Gastrocnemius medialis (tissue), 4 donors: ENCODE results near the gene NACA. TPM values are rescaled to one million over a fixed set of nuclear protein-coding genes. Genes with fewer than 3 reads are reported as not detected.

Experiments used
- ATAC-seq, 2 donors: fragments of 150-250 bp; one replicate each; pipeline ENCODE4 v1.9.1; 2016
- DNase-seq, 2 donors: peaks; one replicate each; pipeline ENCODE4 v3.0.0-alpha.2; 2019
- H3K27ac ChIP-seq, 4 donors: fragments of 200-600 bp; sonication (generic); 1 replicate in 1 of 4; 2 replicates in 3 of 4; pipeline ENCODE4 v1.5.1; 2016 to 2018; ENCODE audit warnings: mild to moderate bottlenecking in 2 of 4, moderate library complexity in 1 of 4
- H3K27me3 ChIP-seq, 3 donors: fragments of 200-600 bp; sonication (generic) in 2 of 3; 1 replicate in 1 of 3; 2 replicates in 2 of 3; pipeline versions ENCODE4 v1.5.1 to v1.6.0; 2016 to 2019; ENCODE audit warnings: mild to moderate bottlenecking in 1 of 3, moderate library complexity in 1 of 3
- H3K36me3 ChIP-seq, 2 donors: fragments of 200-600 bp; sonication (generic) in 1 of 2; one replicate each; pipeline ENCODE4 v1.5.1; 2017 to 2018
- H3K4me1 ChIP-seq, 2 donors: fragments of 200-600 bp; sonication (generic) in 1 of 2; one replicate each; pipeline ENCODE4 v1.5.1; 2016 to 2017; ENCODE audit warnings: mild to moderate bottlenecking in 2 of 2
- H3K4me3 ChIP-seq, 4 donors: fragments of 200-600 bp; sonication (generic) in 3 of 4; 1 replicate in 1 of 4; 2 replicates in 3 of 4; pipeline ENCODE4 v1.5.1; 2016 to 2019; ENCODE audit warnings: mild to moderate bottlenecking in 2 of 4
- H3K9me3 ChIP-seq, 3 donors: fragments of 200-600 bp; sonication (generic) in 2 of 3; 1 replicate in 1 of 3; 2 replicates in 2 of 3; pipeline ENCODE4 v1.5.1; 2016 to 2019
- CTCF ChIP-seq, 5 experiments: fragments of 450-650 bp in 3 of 5; fragments of 200-600 bp in 2 of 5; sonication (generic) in 2 of 5; IDR thresholded peaks in 4 of 5; conservative IDR thresholded peaks in 1 of 5; 1 replicate in 4 of 5; 2 replicates in 1 of 5; pipeline ENCODE4 v1.5.1; 2016 to 2019; ENCODE audit warnings: antibody characterized with exemption in 5 of 5, mild to moderate bottlenecking in 3 of 5, moderate library complexity in 3 of 5
- POLR2A ChIP-seq, 2 donors: fragments of 450-650 bp; IDR thresholded peaks; one replicate each; pipeline ENCODE4 v1.6.1; 2017; ENCODE audit warnings: antibody characterized with exemption in 2 of 2, mild to moderate bottlenecking in 2 of 2, moderate library complexity in 2 of 2
- in situ Hi-C, 4 donors: fragments of 200-750 bp; cut with MboI; loops; one replicate each; pipeline versions ENCODE4 v1.15.0 to v1.8.0; 2017; ENCODE audit warnings: low sequenced_read_pairs in 4 of 4
- intact Hi-C: fragments of 100-400 bp; cut with DNase I; formaldehyde crosslinking; loops from one replicate; pipeline ENCODE4 v1.15.1; 2023; ENCODE audit warnings: low total_unique reads
- total RNA-seq, 4 donors: library from RNA; depleted of rRNA; stranded (reverse); fragments of >200 nt; gene quantifications; one replicate each; pipeline versions ENCODE4 v1.1.0 to v1.2.3, GENCODE V29; 2016

NACA gene
- total RNA-seq, 4 donors from 2014 or later, result 225 to 438 (median 398) TPM

- H3K27me3 ChIP-seq, result no peaks in the 10 kb centered on the region
- in situ Hi-C loops (no loop called here), intact Hi-C loops (no loop called here)
- no peaks in the 10 kb centered on the region for H3K36me3 ChIP-seq
- TF ChIP-seq POLR2A (IDR thresholded peaks at IDR 0.05) (no peak), CTCF (IDR thresholded peaks at IDR 0.05 in 4 of 5, conservative IDR thresholded peaks at IDR 0.05 in 1 of 5) (no peak)
- H3K27ac ChIP-seq, result peak overlapping the region; percentile 62 to 82 (median 73)
- H3K4me3 ChIP-seq, result no peak overlapping the region
- peaks cover 12 to 19% of the 10 kb centered on the region in 2 donors for H3K4me1 ChIP-seq
- DNase-seq (no peak), ATAC-seq (peak; percentile 59 to 64)
- no peaks in the 10 kb centered on the region for H3K9me3 ChIP-seq
Measured at GRCh38 chr12:56695327-56696101, 29.6 kb downstream of the NACA start.

- no peak overlapping the region for H3K4me3 ChIP-seq
- peak overlapping the region in 2 of 4 donors; percentile 0 to 62 for H3K27ac ChIP-seq
- DNase-seq (peak in 1 of 2 donors; percentile 17), ATAC-seq (peak in 1 of 2 donors; percentile 40)
- TF ChIP-seq CTCF (IDR thresholded peaks at IDR 0.05 in 4 of 5, conservative IDR thresholded peaks at IDR 0.05 in 1 of 5) (no peak), POLR2A (IDR thresholded peaks at IDR 0.05) (no peak)
- peaks cover 15 to 21% of the 10 kb centered on the region in 2 donors for H3K4me1 ChIP-seq
- in situ Hi-C loops, result no loop called here
- no peaks in the 10 kb centered on the region for H3K27me3 ChIP-seq
- no peaks in the 10 kb centered on the region for H3K36me3 ChIP-seq
- intact Hi-C loops, result no loop called here
- no peaks in the 10 kb centered on the region for H3K9me3 ChIP-seq
Measured at GRCh38 chr12:56694161-56694560, 30.9 kb downstream of the NACA start.

- Histone ChIP-seq H3K9me3 (no peaks in the 10 kb centered on the region), H3K4me1 (peaks cover 33 to 40% of the 10 kb centered on the region in 2 donors), H3K27ac (peak overlapping the region; percentile 97 to 99 (median 98)), H3K36me3 (no peaks in the 10 kb centered on the region), H3K27me3 (no peaks in the 10 kb centered on the region), H3K4me3 (peak overlapping the region; percentile 75 to 95 (median 89))
- intact Hi-C loops, result loop anchor here (1.0 to 5.0 kb wide), 4 partner anchors 37 to 834 kb away; partner anchors contain the start of genes ATP5F1B, DDIT3, MBD6 and NACA
- in situ Hi-C loops, result loop anchor here in 2 of 4 donors (5.0 kb wide), 1 partner anchor 51 kb away; no protein-coding TSS in a partner anchor
- DNase-seq, result no peak
- TF ChIP-seq POLR2A (IDR thresholded peaks at IDR 0.05) (no peak), CTCF (IDR thresholded peaks at IDR 0.05 in 4 of 5, conservative IDR thresholded peaks at IDR 0.05 in 1 of 5) (no peak)
- no peak for ATAC-seq
Measured at GRCh38 chr12:56688846-56689109, 36.3 kb downstream of the NACA start.

- DNase-seq (peak; percentile 96 to 97), ATAC-seq (peak; percentile 88 to 89)
- Histone ChIP-seq H3K27me3 (no peaks in the 10 kb centered on the region), H3K36me3 (no peaks in the 10 kb centered on the region), H3K27ac (peak within 1 kb of the TSS; percentile 97 to 99 (median 98)), H3K4me1 (peaks cover 33 to 41% of the 10 kb centered on the region in 2 donors), H3K4me3 (peak within 1 kb of the TSS; percentile 84 to 95 (median 90)), H3K9me3 (no peaks in the 10 kb centered on the region)
- in situ Hi-C loops, result loop anchor here in 2 of 4 donors (5.0 kb wide), 1 partner anchor 51 kb away; no protein-coding TSS in a partner anchor
- intact Hi-C loops, result loop anchor here (1.0 to 5.0 kb wide), 4 partner anchors 37 to 834 kb away; partner anchors contain the start of genes ATP5F1B, DDIT3, MBD6 and NACA
- TF ChIP-seq CTCF (IDR thresholded peaks at IDR 0.05 in 4 of 5, conservative IDR thresholded peaks at IDR 0.05 in 1 of 5), result no peak
- peak; percentile 96 to 97 for TF ChIP-seq POLR2A (IDR thresholded peaks at IDR 0.05)
Measured at GRCh38 chr12:56688129-56688845, 36.8 kb downstream of the NACA start, which contains the start of gene PTGES3. TSS of gene PTGES3 (minus strand) at chr12:56688284. CDS start at chr12:56687999, 285 bp downstream.
